ENCODE data around the gene PLCL2. TPM values are rescaled to one million over a fixed set of nuclear protein-coding genes. Genes with fewer than 3 reads are reported as not detected.
A peak's percentile ranks its signal among the peaks of the same experiment; 100 is the strongest.

PLCL2 gene
- total and polyA plus RNA-seq, 12 donors = 4.5 to 44.0 (median 27.1) TPM

- Histone ChIP-seq H3K4me3 (peak overlapping the region; percentile 43 to 92 (median 74)), H3K27ac (peak overlapping the region; percentile 39 to 95 (median 85)), H3K4me1 (replicated peaks in 1 of 2) (peaks cover 13 to 35% of the 10 kb centered on the region in 2 donors), H3K9me3 (replicated peaks in 1 of 3) (no peaks in the 10 kb centered on the region), H3K36me3 (replicated peaks in 1 of 2) (no peaks in the 10 kb centered on the region), H3K27me3 (no peaks in the 10 kb centered on the region)
- intact Hi-C loops (cut with DNase I) = no loop called here
- TF ChIP-seq CTCF (IDR thresholded peaks at IDR 0.05) (peak; percentile 33 to 64 (median 55)), POLR2A (IDR thresholded peaks at IDR 0.05) (no peak)
- DNase-seq = peak; percentile 55 to 82 (median 70)
- 1 to 2% (median 2%) methylated on average over 27 to 81 of the region's 81 CpGs; no CpG with 5 or more reads in 1 of the 4 donors for WGBS, 4 donors
These were observed 539 bp upstream of the PLCL2 start for GRCh38 chr3:16884084-16884747.

GRCh38 chr3:16885593-16886302 is 993 bp downstream of the PLCL2 start:
- Histone ChIP-seq H3K9me3 (replicated peaks in 1 of 3) (no peaks in the 10 kb centered on the region), H3K36me3 (replicated peaks in 1 of 2) (no peaks in the 10 kb centered on the region), H3K4me1 (replicated peaks in 1 of 2) (peaks cover 17 to 50% of the 10 kb centered on the region in 2 donors), H3K27ac (peak overlapping the region; percentile 39 to 95 (median 84)), H3K27me3 (no peaks in the 10 kb centered on the region), H3K4me3 (peak overlapping the region; percentile 27 to 92 (median 74))
- no peak for DNase-seq
- intact Hi-C loops (cut with DNase I) = loop anchor here in 1 of 2 donors (5.0 kb wide), 1 partner anchor 147 kb away; no protein-coding TSS in a partner anchor
- TF ChIP-seq CTCF (IDR thresholded peaks at IDR 0.05) = no peak
- no peak for TF ChIP-seq POLR2A (IDR thresholded peaks at IDR 0.05)
- 4 to 10% (median 5%) methylated on average over 15 of the region's 15 CpGs for WGBS, 4 donors

GRCh38 chr3:16886303-16886683 is 1.5 kb downstream of the PLCL2 start:
- H3K4me3 ChIP-seq = peak overlapping the region in 3 of 4 donors; percentile 27 to 92 (median 91)
- intact Hi-C loops (cut with DNase I) = loop anchor here in 1 of 2 donors (5.0 kb wide), 1 partner anchor 146 kb away; no protein-coding TSS in a partner anchor
- peaks cover 17 to 55% of the 10 kb centered on the region in 2 donors for H3K4me1 ChIP-seq (replicated peaks in 1 of 2)

More at GRCh38 chr3:16886303-16886683, 1.5 kb downstream of the PLCL2 start:
- peak overlapping the region; percentile 39 to 95 (median 84) for H3K27ac ChIP-seq
- H3K27me3 ChIP-seq = no peaks in the 10 kb centered on the region
- DNase-seq = no peak
- H3K36me3 ChIP-seq (replicated peaks in 1 of 2) = no peaks in the 10 kb centered on the region
- H3K9me3 ChIP-seq (replicated peaks in 1 of 3) = no peaks in the 10 kb centered on the region
- no peak for TF ChIP-seq POLR2A (IDR thresholded peaks at IDR 0.05)
- TF ChIP-seq CTCF (IDR thresholded peaks at IDR 0.05) = no peak
- WGBS, 4 donors = 9 to 11% (median 10%) methylated on average over 3 of the region's 3 CpGs
